HG02840 (cell line): ENCODE data around the gene SMCO4.
A peak's percentile ranks its signal among the peaks of the same experiment; 100 is the strongest.
"Not testable (repeated sequence)": the region's sequence is repeated elsewhere in the genome, so short reads cannot be mapped to it uniquely, and the experiment has no call there.

Experiments used
- ATAC-seq: cut with Tn5 transposase; IDR thresholded peaks from one replicate; pipeline ENCODE4 v1.9.1; 2021; ENCODE audit warnings: mild to moderate bottlenecking, moderate library complexity, moderate number of reproducible peaks; ENCODE audit not compliant: unreplicated experiment, low FRiP score

The SMCO4 gene

DNA sequence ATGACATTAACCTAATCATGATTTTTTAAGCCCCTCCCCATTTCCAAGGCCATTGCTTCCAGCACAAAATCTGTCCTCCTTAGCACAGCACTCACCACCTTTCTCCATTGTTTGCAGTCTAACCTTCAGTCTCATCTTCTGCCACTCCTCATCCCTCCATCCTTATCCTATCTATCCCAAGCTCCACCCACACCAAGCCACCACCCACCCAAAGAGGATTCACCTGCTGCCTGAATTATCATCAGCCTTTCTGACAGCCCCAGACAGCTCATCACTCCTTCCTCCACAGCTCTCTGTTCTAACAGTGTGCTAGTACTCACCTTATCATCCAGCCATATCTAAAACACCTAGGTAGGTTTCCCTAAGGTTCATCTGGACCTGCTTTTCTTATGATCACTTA, 20.7 kb upstream of the SMCO4 start:
- no peak for ATAC-seq

DNA sequence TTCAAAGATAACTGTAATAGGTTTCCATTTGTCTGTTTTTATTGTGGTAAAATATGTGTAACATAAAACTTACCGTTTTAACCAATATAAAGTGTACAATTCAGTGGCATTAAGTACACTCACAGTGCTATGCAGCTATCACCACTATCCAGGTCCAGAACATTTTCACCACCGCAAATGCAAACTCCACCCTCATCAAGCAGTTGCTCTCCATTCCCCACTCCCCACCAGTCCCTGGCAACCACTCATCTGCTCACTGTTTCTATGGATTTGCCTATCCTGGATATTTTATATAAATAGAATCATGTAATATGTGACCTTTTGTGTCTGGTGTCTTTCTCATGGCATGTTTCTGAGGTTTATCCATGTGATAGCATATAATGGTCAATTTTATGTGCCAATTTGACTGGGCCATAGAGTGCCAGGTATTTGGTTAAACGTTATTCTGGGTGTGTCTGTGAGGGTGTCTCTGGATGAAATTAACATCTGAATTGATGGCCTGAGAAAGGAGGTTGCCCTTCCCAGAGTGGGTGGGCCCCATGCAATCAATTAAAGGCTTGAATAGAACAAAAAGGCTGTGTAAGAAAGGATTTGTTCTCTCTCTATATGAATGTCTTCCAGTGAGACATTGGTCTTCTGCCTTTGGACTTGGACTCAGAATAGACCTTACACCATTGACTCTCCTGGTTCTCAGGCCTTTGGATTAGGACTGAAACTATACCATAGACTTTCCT, 17.2 kb upstream of the SMCO4 start:
- ATAC-seq, result no peak

DNA sequence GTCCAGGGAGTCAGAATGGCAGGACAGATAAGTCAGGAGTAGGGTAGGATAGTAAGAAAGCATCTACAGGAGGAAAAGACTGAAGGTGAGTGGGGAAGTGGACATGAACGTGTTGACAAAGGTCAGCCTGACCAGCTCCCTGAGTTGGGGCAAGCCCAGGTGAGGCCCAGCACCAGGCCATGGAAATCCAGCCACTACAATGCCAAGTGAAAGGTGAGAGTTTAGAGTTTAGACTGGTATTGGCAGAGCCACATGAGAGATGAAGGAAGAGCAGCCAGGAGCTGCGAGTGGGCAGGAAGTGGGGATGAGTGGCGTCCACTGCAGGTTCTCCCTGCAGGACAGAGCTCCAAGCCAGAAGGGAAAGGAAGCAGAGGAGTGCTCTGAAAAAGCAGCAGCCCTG, 16.5 kb upstream of the SMCO4 start:
- no peak for ATAC-seq

DNA sequence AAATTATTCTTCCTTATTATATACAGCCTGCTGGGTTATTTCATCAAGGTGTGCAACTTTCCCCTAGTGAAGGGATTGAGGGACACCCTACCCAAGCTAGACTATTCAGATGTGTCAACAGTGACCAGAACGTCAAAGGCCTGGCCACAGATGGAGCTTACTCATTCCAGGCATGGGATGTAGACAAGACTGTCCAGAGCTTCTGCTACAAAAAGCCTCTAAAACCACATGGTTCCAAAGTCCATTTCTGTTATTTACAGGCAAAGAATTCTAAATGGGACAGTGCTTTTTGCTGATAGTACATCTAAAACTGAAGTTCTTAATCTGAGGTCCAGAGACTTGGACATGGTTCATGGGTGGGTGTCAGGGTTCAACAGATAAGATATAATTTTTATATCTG, 9.7 kb upstream of the SMCO4 start:
- ATAC-seq, result no peak

DNA sequence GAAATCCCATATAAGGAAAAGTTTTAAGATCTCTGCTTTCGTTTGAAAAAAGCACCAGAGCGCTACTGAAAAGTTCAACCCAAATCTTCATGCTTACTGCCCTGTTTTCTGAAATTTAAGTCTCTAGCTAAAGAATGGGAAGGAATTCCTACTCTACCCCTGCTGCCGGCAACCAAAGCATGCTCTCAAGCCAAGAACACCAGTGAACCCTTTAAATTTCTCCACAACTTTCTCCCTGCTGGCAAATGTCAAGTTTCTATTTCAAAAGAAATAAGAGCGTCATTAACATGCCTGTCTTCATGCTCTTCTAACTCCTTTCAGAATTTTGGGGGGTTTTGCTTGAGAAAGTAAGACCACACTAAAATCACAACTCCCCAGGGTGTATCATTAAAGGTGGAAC, 6.8 kb upstream of the SMCO4 start:
- ATAC-seq, result no peak

DNA sequence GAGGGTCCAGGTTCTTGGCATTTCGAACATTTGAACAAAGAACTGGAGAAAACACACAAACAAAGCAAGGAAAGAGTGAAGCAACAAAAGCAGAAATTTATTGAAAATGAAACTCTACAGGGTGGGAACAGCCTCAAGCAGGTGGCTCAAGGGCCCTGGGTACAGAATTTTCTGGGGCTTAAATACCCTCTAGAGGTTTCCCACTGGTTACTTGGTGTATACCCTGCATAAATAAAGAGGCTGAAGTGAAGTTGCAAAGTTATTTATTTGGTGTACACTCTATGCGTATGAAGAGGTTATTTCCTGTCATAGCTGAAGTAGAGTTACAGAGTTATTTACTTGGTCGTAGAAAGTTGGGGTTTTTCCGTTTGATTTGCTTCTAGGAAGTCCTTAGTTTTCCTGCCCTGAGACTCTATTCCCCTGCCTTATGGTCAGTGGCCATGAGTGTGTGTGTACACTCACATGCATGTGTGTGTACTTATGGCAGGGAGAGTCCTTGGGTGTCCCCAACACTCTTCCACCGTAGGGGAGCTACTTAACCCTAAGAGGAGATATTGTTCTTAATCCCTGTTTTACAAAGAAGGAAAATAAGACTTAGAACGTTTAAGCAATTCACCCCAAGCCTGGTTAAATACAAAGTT, 5.6 kb upstream of the SMCO4 start:
- ATAC-seq, result no peak

DNA sequence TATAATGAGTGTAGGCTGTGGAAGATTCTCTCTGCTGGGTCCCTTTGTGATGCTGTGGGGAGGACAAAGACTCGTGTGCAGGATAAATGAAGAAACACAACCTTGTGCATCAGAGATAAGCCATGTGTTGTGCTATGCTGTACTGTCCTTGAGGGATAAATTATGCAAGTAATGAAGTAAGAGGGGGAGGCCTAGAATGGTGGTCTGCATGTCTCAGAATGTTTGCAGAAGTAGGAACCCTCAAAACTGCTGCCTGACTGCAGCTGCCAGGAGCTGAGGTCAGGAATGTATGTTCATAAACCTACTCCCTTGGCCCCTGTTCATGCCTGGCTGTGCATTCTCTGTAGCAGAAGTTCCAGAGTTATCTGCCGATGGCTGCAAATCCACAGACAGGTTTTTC, 4.6 kb upstream of the SMCO4 start:
- ATAC-seq, result no peak

DNA sequence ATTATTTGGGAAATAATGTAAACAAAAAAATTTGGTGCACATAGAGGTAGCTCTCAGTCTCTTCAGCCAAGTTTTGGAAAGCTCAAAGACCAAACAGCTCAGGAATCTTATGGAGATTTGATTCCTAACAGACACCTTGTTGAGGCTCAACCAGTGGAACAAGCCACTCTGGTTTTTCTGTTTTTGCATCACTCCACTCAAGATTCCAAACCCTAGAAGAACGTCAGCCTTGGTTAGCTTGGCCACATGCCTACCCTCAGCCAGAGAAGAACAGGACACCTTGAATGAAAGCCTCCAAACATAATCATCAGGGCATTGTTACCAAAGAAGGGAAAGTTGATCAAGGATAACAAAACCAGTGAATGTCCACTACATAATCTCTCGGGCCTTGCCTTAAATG, 3.8 kb upstream of the SMCO4 start:
- no peak for ATAC-seq

DNA sequence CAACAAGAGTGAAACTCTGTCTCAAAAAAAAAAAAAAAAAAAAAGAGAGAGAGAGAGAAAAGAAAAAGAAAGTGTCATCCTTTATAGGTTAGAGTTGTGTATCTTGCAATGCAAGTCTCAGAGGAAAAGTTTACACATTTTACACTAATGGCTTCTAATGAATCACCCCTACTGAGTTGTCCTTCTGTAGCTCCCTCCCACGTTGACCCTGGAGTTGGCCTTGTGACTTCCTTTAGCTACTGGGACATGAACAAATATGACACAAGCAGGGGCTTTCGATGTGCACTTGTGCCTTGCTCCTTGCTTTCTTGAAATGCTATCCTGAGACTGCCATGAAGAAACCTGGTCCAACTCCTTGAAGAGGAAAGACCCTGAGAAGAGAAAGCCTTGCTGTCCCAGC, 2.4 kb upstream of the SMCO4 start:
- ATAC-seq, result no peak

DNA sequence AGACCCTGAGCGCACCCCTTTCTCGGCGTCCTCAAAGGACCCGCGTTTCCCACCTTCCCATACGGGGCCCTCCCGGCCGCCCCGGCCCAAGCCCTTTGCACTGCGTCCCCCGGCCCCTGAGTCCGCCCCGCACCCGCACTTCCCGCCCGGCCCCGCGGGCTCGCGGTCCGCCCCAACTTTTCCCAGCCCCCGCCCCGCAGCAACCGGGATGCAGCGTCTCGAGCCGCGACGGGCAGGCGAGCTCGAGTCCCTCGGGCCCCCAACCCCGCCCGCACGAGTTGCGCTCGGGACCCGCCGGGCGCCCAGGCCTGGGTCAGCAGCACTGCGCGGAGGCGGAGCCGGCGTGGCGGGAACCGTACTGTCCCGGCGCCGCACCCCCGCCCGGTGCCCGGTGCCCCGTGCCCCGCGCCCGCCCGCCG, 371 bp downstream of the SMCO4 start:
- peak; percentile 42 for ATAC-seq

DNA sequence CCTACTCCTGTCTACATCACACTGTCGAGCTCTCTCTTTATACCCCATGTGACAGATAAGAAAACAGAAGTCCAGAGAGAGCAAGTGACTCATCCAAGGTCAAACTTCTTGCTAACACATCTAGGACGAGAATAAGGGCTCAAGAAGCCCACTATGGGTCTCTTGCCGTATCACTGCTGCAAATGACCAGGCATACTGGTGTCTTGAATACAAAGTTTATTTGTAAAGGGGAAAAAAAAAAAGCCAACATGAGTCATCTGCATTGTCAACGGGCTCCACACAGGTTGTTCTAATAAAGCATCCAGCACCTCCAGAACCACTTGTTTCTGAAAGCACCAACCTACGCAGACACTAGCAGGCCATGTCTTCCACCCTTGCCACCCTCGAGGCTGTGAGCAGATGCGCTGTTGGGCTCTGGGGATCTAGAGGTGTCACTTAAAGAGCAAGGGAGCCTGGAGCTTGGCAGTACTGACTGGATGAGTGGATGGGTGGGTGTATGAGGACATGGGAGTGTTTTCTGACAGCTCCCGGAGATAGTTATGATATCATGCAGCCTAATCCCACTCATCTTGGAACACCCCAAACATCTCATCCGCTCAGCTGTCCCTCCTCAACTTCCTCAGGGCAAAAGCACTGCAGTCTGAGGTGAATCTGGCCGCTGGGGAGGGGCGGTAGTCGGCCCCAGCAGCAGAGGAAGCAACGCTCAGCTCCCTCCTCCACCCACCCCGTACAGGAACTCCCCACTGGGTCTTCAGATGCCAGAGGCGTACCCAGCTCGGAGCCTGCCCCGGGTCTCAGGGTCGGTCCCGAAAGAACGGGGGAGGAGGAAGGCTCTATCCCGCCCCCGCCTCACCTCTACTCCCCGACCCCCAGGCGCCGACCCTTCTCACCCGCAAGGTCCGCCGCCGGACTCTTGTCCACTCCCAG, 1.0 kb downstream of the SMCO4 start:
- ATAC-seq, result peak; percentile 50

DNA sequence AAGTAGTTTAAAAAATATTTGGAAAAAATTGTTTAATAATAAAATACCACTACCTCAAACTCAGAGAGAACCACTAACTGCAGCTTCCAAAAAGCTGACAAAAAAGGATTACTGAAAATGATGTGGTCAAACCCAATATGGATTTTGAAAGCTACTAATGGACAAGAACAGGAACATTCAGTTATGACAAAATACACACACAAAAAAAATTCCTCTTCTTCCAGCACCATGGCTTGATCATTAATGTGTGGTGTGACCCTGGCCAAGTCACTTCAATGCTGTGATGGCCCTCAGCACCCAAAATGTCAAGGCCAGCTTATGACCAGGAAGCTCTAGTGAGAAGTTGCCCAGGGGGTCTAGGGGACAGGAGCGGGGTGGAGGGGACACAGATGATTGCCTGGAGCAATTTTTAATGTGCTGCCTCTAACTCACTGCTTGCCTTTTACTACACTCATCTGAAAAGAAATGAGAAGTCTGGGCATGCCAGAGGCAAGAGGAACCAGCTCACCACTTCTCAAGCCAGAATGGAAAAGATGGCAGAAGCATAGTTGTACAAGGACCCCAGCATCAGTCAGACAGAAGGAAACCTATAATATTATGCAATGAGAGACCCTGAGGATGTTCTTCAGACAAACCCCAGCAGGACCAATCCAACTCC, 2.2 kb downstream of the SMCO4 start:
- ATAC-seq, result no peak

DNA sequence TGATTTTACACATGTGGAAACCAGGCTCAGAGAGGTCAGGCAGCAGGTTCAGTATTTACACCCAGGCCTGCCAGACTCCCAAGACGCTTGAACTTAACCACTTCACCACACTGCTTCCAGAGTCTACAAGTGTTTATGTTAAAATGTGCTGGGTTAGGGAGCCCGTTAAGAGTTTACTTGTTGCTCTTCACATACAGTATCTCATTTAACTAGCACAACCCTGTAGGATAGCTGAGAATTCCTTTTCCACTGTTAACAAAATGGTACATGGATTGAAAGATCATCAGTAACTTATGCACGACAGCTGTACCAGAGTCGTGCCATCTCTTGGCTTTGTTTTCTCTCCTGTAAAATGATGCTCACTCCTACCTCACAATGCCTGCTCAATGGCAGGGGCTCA, 2.9 kb downstream of the SMCO4 start:
- ATAC-seq, result no peak

DNA sequence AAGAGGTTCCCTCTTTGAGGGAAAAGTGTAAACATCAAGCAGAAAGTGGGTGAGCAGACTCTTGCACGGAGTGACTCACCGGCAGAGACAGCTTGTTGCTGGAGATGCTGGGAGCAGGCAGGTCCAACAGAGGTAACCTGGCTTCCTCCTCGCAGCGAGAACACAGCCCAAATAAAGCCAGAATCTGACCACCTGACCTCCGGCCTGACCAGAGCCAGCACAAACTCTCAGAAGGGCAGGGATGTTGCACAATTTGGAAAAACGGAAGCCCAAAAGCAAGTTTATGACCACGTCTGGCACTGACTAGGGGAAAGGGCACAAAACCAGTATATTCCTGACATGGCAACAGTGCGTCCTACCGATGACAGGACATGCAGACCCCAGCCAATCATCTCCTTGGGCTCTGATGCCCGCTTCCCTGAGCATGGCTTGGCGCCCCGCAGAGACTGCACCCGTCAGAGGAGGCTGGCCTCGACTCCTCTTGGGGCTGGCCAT, 5.4 kb downstream of the SMCO4 start:
- ATAC-seq, result no peak

DNA sequence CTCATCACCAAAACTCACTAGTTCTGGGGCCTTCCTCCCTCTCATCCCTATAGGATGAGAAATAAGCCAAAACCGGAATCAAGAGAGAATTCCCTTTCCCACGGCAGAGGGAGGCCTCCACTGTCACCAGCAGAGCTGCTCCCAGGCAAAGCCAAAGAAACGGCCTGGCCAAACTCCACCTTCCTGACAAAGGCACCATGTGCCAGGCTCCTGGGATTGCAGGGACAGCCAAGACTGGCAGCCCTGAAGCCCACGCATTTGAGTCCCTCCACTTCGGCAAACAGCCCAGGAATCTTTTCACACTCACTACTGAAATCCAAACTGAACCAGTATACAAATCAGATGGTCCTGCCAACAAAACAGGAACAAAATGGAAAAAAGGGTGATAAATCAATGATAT, 6.1 kb downstream of the SMCO4 start:
- ATAC-seq, result no peak

DNA sequence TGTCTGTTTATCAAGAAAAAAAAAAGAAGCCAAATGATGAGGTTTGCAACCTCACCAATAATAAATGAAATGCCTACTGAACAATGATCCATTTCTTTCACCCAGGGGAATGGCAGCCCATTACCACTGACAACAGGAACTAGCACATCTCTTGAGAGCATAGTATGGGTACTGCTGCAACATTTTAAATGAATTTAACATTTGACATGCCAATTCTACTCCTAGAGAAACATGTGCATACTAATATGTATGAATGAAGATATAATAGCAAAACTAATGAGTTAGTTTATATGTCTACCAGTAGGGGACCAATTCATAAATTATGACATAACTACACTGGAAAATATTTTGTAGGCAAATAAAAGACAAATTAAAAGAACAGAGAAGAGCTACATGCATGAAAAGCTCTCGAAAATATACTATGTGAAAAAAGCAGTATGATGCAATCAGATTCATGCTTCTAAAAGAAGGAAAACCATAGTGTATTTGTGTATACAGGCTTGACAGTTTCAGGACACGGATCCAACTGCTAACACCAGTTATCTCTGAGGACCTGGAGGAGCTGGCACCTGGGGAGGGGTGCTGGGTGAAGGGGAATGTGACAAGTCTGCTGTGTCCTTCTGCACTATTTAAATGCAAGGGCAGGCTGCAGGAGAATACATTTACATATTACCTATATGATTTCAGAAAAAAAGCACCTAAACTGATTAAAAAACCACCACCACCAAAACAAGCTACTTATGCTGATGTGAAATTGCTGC, 6.9 kb downstream of the SMCO4 start:
- ATAC-seq, result no peak

DNA sequence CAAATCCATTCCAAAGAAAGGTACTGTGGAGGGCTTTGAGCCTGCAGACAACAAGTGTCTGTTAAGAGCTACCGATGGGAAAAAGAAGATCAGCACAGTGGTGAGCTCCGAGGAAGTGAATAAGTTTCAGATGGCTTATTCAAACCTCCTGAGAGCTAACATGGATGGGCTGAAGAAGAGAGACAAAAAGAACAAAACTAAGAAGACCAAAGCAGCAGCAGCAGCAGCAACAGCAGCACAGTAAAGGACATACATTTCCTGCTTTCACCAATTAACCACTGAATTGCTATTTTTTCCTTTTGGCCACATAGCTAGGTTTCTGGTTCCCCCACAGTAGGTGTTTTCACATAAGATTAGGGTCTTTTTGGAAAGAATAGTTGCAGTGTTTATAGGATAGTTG, 7.6 kb downstream of the SMCO4 start:
- ATAC-seq, result not testable (repeated sequence)

DNA sequence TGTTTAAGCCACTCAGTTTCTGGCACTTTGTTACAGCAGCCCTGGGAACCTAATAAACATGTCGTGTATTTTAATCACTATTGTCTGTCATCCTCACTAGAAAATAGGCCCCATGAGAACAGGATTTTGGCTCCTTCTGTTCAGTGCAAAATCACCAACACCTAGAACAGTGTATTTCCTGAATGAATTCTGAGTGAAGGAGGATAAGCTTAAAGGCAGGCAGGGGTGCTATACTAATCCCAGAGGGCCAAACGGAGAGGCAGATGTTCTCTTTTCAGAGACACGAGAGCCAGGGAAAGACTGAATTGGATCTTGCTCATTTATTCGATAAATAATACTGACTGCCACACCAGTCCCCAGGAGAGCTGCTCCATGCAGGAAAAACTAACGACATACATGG, 10.4 kb downstream of the SMCO4 start:
- no peak for ATAC-seq

DNA sequence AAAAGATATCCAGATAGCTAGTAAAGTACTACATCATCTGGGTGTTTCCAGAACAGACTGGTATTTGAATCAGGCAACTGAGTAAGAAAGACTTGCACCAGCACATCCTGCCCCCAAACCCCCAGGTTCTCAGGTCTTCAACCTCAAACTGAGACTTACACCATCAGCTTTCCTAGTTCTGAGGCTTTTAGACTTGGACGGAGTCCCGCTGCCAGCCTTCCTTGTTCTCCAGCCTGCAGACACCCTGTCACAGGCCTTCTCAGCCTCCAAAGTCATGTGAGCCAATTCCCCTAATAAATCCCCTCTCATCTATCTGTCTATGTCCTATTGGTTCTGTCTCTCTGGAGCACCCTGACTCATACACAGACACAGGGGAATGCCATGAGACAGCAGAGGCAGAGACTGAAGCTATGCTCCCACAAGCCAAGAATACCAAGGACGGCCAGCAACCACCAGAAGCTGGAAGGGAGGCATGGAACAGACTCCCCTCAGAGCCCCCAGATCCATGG, 10.9 kb downstream of the SMCO4 start:
- ATAC-seq, result no peak

DNA sequence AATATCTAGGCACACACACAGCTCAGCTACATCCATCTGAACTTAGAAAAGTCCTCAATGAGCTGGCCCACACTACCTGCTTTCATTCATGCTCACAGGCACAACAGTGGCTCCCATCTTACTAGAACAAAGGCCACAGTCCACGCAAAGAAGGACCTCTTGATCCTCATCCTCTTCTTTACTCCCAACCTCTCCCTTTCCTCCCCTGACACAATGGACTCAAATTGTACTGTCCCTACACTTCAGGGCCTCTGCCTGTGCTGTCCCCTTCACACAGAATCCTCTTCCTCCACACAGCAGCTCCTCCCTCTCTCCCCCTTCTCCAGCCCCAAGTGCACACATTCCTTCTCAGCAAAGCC, 12.7 kb downstream of the SMCO4 start:
- peak; percentile 34 for ATAC-seq
